HEK293 (cell line): ENCODE results near the gene CENPB.

Source experiments
- CTCF ChIA-PET: fragments of 350-600 bp; formaldehyde crosslinking; extraction: SDS; loops from one replicate; lab custom pipeline; 2021; ENCODE audit warnings: antibody characterized with exemption; lab: Yijun Ruan, JAX
- POLR2A ChIA-PET: fragments of 300-600 bp; formaldehyde crosslinking; extraction: SDS; loops from one replicate; lab custom pipeline; 2020; ENCODE audit warnings: antibody characterized with exemption, inconsistent platforms; lab: Yijun Ruan, JAX
- H3K27ac ChIP-seq: fragments of 200-500 bp; sonication (Bioruptor generic); 2 replicates; pipeline ENCODE4 v1.5.1; 2014; ENCODE audit warnings: low read depth, low read length, control low read depth, inconsistent platforms; ENCODE audit errors: extremely low read depth
- H3K36me3 ChIP-seq, 2 experiments: fragments of 200-500 bp in 1 of 2; sonication (Bioruptor generic) in 1 of 2; 1 replicate in 1 of 2; 2 replicates in 1 of 2; pipeline ENCODE4 v1.5.1; 2014 to 2017; ENCODE audit warnings: inconsistent platforms in 2 of 2, low read length in 2 of 2; ENCODE audit not compliant: control insufficient read depth in 2 of 2, insufficient read depth in 1 of 2
- H3K4me1 ChIP-seq: fragments of 200-500 bp; sonication (Bioruptor generic); 2 replicates; pipeline ENCODE4 v1.5.1; 2014; ENCODE audit warnings: mild to moderate bottlenecking, low read length, inconsistent platforms; ENCODE audit not compliant: control insufficient read depth, insufficient read depth
- H3K4me3 ChIP-seq: 2 replicates; pipeline ENCODE4 v1.5.1; 2011; ENCODE audit warnings: low read depth, mild to moderate bottlenecking, control low read depth, low read length, moderate library complexity
- H3K9me3 ChIP-seq: fragments of 200-500 bp; sonication (Bioruptor generic); 2 replicates; pipeline ENCODE4 v1.5.1; 2014; ENCODE audit warnings: low read depth, low read length, inconsistent platforms; ENCODE audit not compliant: control insufficient read depth, insufficient read depth
- EGR2 ChIP-seq: fragments of 450-650 bp; formaldehyde crosslinking; IDR thresholded peaks from 2 replicates; pipeline ENCODE4 v1.5.1; 2016; ENCODE audit warnings: low read depth, missing biosample characterization, missing genetic modification characterization
- GFI1B ChIP-seq: fragments of 450-650 bp; formaldehyde crosslinking; IDR thresholded peaks from 2 replicates; pipeline ENCODE4 v1.5.1; 2016; ENCODE audit warnings: missing biosample characterization, missing genetic modification characterization
- SCRT1 ChIP-seq: fragments of 450-650 bp; formaldehyde crosslinking; IDR thresholded peaks from 2 replicates; pipeline ENCODE4 v1.5.1; 2016; ENCODE audit warnings: missing biosample characterization, missing genetic modification characterization, borderline replicate concordance
- SCRT2 ChIP-seq: fragments of 450-650 bp; formaldehyde crosslinking; IDR thresholded peaks from 2 replicates; pipeline ENCODE4 v1.5.1; 2016; ENCODE audit warnings: missing biosample characterization, missing genetic modification characterization
- ZFHX2 ChIP-seq: fragments of 450-650 bp; formaldehyde crosslinking; conservative IDR thresholded peaks from 2 replicates; pipeline ENCODE4 v1.5.1; 2016; ENCODE audit warnings: missing biosample characterization, missing genetic modification characterization
- ZNF155 ChIP-seq: fragments of 450-650 bp; formaldehyde crosslinking; IDR thresholded peaks from 2 replicates; pipeline ENCODE4 v1.5.1; 2016; ENCODE audit warnings: missing biosample characterization, missing genetic modification characterization
- ZNF354C ChIP-seq: fragments of 450-650 bp; formaldehyde crosslinking; IDR thresholded peaks from 2 replicates; pipeline ENCODE4 v1.5.1; 2016; ENCODE audit warnings: missing biosample characterization, missing genetic modification characterization, low read depth, borderline replicate concordance
- ZNF404 ChIP-seq: fragments of 450-650 bp; formaldehyde crosslinking; IDR thresholded peaks from 2 replicates; pipeline ENCODE4 v1.5.1; 2017; ENCODE audit warnings: missing biosample characterization, missing genetic modification characterization
- ZNF585B ChIP-seq: fragments of 450-650 bp; formaldehyde crosslinking; IDR thresholded peaks from 2 replicates; pipeline ENCODE4 v1.5.1; 2016; ENCODE audit warnings: missing biosample characterization, missing genetic modification characterization
- ZNF623 ChIP-seq: fragments of 450-650 bp; formaldehyde crosslinking; IDR thresholded peaks from 2 replicates; pipeline ENCODE4 v1.5.1; 2016; ENCODE audit warnings: missing biosample characterization, missing genetic modification characterization
- ZNF624 ChIP-seq: fragments of 450-650 bp; formaldehyde crosslinking; IDR thresholded peaks from 2 replicates; pipeline ENCODE4 v1.5.1; 2017; ENCODE audit warnings: missing biosample characterization, missing genetic modification characterization
- ZNF777 ChIP-seq: fragments of 450-650 bp; formaldehyde crosslinking; IDR thresholded peaks from 2 replicates; pipeline ENCODE4 v1.5.1; 2017; ENCODE audit warnings: missing biosample characterization, missing genetic modification characterization, borderline replicate concordance
- ZNF837 ChIP-seq: fragments of 450-650 bp; formaldehyde crosslinking; IDR thresholded peaks from 2 replicates; pipeline ENCODE4 v1.5.1; 2016; ENCODE audit warnings: missing biosample characterization, missing genetic modification characterization
- TF ChIP-seq, protein P1 (sequence below): fragments of 450-650 bp; formaldehyde crosslinking; IDR thresholded peaks from 2 replicates; pipeline ENCODE4 v1.5.1; 2016; ENCODE audit warnings: missing biosample characterization, missing genetic modification characterization
- TF ChIP-seq, protein P2 (sequence below): fragments of 450-650 bp; formaldehyde crosslinking; IDR thresholded peaks from 2 replicates; pipeline ENCODE4 v1.5.1; 2017; ENCODE audit warnings: missing biosample characterization, mild to moderate bottlenecking, missing genetic modification characterization, moderate library complexity
- TF ChIP-seq, protein P3 (sequence below): fragments of 450-650 bp; formaldehyde crosslinking; conservative IDR thresholded peaks from 2 replicates; pipeline ENCODE4 v1.5.1; 2016; ENCODE audit warnings: low read depth, missing biosample characterization, missing genetic modification characterization
- TF ChIP-seq, protein P4 (sequence below): fragments of 450-650 bp; formaldehyde crosslinking; IDR thresholded peaks from 2 replicates; pipeline ENCODE4 v1.5.1; 2016; ENCODE audit warnings: missing biosample characterization, missing genetic modification characterization

CENPB gene

DNA sequence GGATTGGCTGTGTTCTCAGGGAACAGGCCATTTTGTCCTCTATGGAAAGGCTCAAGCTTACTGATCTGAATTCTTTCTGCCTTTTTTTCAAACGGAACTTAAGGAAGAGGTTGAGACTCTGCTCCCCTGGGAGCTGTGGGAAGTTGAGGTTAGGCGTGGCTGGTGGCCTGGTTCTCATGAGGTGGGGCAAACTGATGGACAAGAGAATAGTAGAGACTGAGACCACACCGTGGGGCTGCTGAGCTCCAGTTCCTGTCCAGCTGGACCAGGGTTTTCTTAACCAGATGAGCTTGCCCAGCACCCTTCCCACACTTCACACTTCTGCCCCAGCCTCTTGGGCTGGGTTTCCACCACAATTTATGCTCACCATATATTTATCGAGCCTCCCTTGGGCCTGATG, 39.9 kb upstream of the CENPB start (continued):
- TF ChIP-seq, protein P1, sequence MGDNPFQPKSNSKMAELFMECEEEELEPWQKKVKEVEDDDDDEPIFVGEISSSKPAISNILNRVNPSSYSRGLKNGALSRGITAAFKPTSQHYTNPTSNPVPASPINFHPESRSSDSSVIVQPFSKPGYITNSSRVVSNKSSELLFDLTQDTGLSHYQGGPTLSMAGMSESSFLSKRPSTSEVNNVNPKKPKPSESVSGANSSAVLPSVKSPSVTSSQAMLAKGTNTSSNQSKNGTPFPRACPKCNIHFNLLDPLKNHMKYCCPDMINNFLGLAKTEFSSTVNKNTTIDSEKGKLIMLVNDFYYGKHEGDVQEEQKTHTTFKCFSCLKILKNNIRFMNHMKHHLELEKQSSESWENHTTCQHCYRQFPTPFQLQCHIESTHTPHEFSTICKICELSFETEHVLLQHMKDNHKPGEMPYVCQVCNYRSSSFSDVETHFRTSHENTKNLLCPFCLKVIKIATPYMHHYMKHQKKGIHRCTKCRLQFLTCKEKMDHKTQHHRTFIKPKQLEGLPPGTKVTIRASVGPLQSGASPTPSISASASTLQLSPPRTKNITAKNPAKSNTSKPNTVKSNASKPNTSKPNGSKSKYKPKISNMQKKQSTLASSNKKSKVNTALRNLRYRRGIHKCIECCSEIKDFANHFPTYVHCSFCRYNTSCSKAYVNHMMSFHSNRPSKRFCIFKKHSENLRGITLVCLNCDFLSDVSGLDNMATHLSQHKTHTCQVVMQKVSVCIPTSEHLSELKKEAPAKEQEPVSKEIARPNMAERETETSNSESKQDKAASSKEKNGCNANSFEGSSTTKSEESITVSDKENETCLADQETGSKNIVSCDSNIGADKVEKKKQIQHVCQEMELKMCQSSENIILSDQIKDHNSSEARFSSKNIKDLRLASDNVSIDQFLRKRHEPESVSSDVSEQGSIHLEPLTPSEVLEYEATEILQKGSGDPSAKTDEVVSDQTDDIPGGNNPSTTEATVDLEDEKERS (tag by site-specific recombination): no peak
- TF ChIP-seq, protein P2, sequence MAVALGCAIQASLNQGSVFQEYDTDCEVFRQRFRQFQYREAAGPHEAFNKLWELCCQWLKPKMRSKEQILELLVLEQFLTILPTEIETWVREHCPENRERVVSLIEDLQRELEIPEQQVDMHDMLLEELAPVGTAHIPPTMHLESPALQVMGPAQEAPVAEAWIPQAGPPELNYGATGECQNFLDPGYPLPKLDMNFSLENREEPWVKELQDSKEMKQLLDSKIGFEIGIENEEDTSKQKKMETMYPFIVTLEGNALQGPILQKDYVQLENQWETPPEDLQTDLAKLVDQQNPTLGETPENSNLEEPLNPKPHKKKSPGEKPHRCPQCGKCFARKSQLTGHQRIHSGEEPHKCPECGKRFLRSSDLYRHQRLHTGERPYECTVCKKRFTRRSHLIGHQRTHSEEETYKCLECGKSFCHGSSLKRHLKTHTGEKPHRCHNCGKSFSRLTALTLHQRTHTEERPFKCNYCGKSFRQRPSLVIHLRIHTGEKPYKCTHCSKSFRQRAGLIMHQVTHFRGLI (tag by site-specific recombination): no peak
- no peak for TF ChIP-seq ZNF354C
- TF ChIP-seq ZNF623 (tag by site-specific recombination): no peak
- TF ChIP-seq SCRT1 (tag by site-specific recombination): no peak
- TF ChIP-seq, all 188 proteins: peak for 0

DNA sequence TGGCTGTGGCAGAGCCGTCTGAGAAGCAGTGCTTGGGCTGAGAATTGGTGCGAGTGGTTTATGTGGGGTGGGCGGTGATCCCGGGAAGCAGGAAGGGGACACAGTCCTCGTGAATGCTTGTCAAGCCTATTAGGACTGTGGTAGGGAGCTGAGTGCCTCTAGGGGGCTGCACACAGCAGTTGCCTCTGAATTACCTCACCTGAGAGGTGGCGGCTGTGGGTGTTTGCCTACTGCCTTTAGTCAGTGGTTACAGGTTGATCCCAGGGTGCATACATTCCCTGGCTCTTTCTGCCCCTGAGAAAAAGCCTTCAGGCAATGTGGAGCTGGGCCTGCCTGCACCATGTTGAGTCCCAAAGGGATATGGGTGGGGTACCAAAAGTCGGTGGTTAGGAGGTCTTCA, 39.0 kb upstream of the CENPB start:
- H3K4me1 ChIP-seq: peaks cover 5% of the 10 kb centered on the region; the same call in 1 of the 2 replicates
- TF ChIP-seq ZNF624 (tag by site-specific recombination) (no peak), ZFHX2 (tag by site-specific recombination) (0 out of 2 replicates have a peak, but pooled peaks have one; percentile 32), GFI1B (no peak), EGR2 (peak; percentile 65; the same call in 1 of the 2 replicates), SCRT2 (tag by site-specific recombination) (peak; percentile 39; the same call in 1 of the 2 replicates), ZNF155 (no peak)
- no peaks in the 10 kb centered on the region for H3K9me3 ChIP-seq
- ChIA-PET POLR2A (interaction anchor here (0.6 kb wide), 2 partner anchors 27 to 57 kb away, joined by 3 read pairs; no protein-coding TSS in a partner anchor), CTCF (interaction anchor here (0.7 to 1.4 kb wide), 2 partner anchors 30 to 38 kb away, joined by 3 to 4 read pairs; partner anchors contain the start of gene CENPB)
- peaks cover 9 to 64% of the 10 kb centered on the region in 2 experiments for H3K36me3 ChIP-seq
- H3K4me3 ChIP-seq: no peak overlapping the region
- no peak overlapping the region for H3K27ac ChIP-seq

DNA sequence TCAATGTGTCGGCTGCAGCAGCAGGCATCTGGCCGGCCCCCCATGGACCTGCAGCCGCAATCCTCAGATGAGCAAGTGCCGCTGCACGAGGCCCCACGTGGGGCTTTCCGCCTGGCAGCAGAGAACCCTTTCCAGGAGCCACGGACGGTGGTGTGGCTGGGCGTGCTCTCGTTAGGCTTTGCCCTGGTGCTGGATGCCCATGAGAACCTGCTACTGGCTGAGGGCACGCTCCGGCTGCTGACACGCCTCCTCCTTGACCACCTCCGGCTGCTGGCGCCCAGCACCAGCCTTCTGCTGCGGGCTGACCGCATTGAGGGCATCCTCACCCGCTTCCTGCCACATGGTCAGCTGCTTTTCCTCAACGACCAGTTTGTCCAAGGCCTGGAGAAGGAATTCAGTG, 37.3 kb upstream of the CENPB start:
- CTCF ChIA-PET: interaction anchor here (0.8 to 2.6 kb wide), 2 partner anchors 11 to 43 kb away, joined by 3 to 7 read pairs; partner anchors contain the start of gene SPEF1
- Histone ChIP-seq H3K36me3 (peaks cover 9 to 64% of the 10 kb centered on the region in 2 experiments), H3K4me3 (no peak overlapping the region), H3K9me3 (no peaks in the 10 kb centered on the region), H3K27ac (no peak overlapping the region), H3K4me1 (peaks cover 5% of the 10 kb centered on the region; the same call in 1 of the 2 replicates)
- POLR2A ChIA-PET: interaction anchor here (0.5 to 1.6 kb wide), 4 partner anchors 27 to 89 kb away, joined by 3 to 6 read pairs (median 3); partner anchors contain the start of genes ADISSP and CENPB
- TF ChIP-seq, protein P3, sequence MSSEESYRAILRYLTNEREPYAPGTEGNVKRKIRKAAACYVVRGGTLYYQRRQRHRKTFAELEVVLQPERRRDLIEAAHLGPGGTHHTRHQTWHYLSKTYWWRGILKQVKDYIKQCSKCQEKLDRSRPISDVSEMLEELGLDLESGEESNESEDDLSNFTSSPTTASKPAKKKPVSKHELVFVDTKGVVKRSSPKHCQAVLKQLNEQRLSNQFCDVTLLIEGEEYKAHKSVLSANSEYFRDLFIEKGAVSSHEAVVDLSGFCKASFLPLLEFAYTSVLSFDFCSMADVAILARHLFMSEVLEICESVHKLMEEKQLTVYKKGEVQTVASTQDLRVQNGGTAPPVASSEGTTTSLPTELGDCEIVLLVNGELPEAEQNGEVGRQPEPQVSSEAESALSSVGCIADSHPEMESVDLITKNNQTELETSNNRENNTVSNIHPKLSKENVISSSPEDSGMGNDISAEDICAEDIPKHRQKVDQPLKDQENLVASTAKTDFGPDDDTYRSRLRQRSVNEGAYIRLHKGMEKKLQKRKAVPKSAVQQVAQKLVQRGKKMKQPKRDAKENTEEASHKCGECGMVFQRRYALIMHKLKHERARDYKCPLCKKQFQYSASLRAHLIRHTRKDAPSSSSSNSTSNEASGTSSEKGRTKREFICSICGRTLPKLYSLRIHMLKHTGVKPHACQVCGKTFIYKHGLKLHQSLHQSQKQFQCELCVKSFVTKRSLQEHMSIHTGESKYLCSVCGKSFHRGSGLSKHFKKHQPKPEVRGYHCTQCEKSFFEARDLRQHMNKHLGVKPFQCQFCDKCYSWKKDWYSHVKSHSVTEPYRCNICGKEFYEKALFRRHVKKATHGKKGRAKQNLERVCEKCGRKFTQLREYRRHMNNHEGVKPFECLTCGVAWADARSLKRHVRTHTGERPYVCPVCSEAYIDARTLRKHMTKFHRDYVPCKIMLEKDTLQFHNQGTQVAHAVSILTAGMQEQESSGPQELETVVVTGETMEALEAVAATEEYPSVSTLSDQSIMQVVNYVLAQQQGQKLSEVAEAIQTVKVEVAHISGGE (tag by site-specific recombination): no peak
- TF ChIP-seq ZNF777 (tag by site-specific recombination) (no peak), ZNF837 (no peak), ZNF585B (tag by site-specific recombination) (no peak), ZNF404 (tag by site-specific recombination) (no peak)
- TF ChIP-seq, protein P4, sequence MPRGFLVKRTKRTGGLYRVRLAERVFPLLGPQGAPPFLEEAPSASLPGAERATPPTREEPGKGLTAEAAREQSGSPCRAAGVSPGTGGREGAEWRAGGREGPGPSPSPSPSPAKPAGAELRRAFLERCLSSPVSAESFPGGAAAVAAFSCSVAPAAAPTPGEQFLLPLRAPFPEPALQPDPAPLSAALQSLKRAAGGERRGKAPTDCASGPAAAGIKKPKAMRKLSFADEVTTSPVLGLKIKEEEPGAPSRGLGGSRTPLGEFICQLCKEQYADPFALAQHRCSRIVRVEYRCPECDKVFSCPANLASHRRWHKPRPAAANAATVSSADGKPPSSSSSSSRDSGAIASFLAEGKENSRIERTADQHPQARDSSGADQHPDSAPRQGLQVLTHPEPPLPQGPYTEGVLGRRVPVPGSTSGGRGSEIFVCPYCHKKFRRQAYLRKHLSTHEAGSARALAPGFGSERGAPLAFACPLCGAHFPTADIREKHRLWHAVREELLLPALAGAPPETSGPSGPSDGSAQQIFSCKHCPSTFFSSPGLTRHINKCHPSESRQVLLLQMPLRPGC (tag by site-specific recombination): no peak
